MCF 10A (cell line): Measurements from ENCODE around the gene AGBL2. TPM values are rescaled to one million over a fixed set of nuclear protein-coding genes. Genes with fewer than 3 reads are reported as not detected.

Source experiments
- BruUV-seq: library from RNA; stranded (reverse); fragments of 400-500 nt; replicated peaks from 2 replicates; lab custom pipeline; 2021; lab: Mats Ljungman, UMichigan
- CTCF ChIA-PET: fragments of 300-600 bp; sonication (Branson Sonifier 250); formaldehyde crosslinking; extraction: SDS; loops from one replicate; lab custom pipeline; 2021; ENCODE audit warnings: antibody characterized with exemption, inconsistent platforms; lab: Yijun Ruan, JAX
- POLR2A ChIA-PET: fragments of 300-600, 350-650 bp; sonication (Branson Sonifier 250); formaldehyde crosslinking; extraction: SDS; loops from one replicate; lab custom pipeline; 2020; ENCODE audit warnings: antibody characterized with exemption, inconsistent platforms; lab: Yijun Ruan, JAX
- DNase-seq: peaks from one replicate; pipeline ENCODE4 v3.0.0-alpha.2; 2018; ENCODE audit not compliant: unreplicated experiment
- H3K27ac Mint-ChIP-seq: one replicate; pipeline ENCODE4 v1.8.0; 2022; ENCODE audit warnings: mild to moderate bottlenecking, low read depth, mixed read lengths; ENCODE audit not compliant: unreplicated experiment
- H3K27me3 Mint-ChIP-seq: one replicate; pipeline ENCODE4 v1.8.0; 2022; ENCODE audit warnings: mixed read lengths; ENCODE audit not compliant: insufficient read depth, unreplicated experiment
- H3K36me3 Mint-ChIP-seq: one replicate; pipeline ENCODE4 v1.8.0; 2022; ENCODE audit warnings: mild to moderate bottlenecking, moderate library complexity, mixed read lengths; ENCODE audit not compliant: insufficient read depth, unreplicated experiment
- H3K4me1 Mint-ChIP-seq: one replicate; pipeline ENCODE4 v1.8.0; 2022; ENCODE audit warnings: mixed read lengths; ENCODE audit not compliant: insufficient read depth, unreplicated experiment
- H3K4me3 Mint-ChIP-seq: one replicate; pipeline ENCODE4 v1.8.0; 2022; ENCODE audit warnings: mild to moderate bottlenecking, moderate library complexity, mixed read lengths; ENCODE audit not compliant: unreplicated experiment
- H3K9me3 Mint-ChIP-seq: one replicate; pipeline ENCODE4 v1.8.0; 2022; ENCODE audit warnings: mixed read lengths; ENCODE audit not compliant: unreplicated experiment
- intact Hi-C: fragments of 100-400 bp; cut with micrococcal nuclease; formaldehyde crosslinking; loops from 2 replicates; pipeline ENCODE4 v1.14.1; 2022
- total RNA-seq: library from RNA; stranded (reverse); gene quantifications from 2 replicates; pipeline ENCODE4 v1.2.3, GENCODE V29; 2022
- TF ChIP-seq, protein P1 (sequence below): fragments of 200-600 bp; IDR thresholded peaks from one replicate; pipeline ENCODE4 v1.8.0; 2022; ENCODE audit warnings: antibody characterized with exemption, mild to moderate bottlenecking; ENCODE audit not compliant: unreplicated experiment

AGBL2 gene
- total RNA-seq, 1 experiment from 2014 or later = 1.2 TPM

DNA sequence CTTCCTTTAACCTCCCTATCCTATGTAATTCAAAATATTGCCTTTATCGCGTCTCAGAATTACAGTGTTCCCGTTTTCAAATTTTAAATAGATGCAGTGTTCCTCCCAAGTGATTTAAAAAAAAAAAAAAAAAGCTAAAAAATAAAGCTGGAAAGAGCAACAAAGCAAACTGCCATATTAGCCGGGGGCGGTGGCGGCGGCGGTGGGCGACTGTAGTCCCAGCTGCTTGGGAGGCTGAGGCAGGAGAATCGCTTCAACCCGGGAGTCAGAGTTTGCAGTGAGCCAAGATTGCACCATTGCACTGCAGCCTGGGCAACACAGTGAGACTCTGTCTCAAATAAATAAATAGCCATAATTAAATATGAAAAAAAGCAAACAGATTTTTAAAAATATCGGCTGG, 5.5 kb upstream of the AGBL2 start:
- TF ChIP-seq, protein P1, sequence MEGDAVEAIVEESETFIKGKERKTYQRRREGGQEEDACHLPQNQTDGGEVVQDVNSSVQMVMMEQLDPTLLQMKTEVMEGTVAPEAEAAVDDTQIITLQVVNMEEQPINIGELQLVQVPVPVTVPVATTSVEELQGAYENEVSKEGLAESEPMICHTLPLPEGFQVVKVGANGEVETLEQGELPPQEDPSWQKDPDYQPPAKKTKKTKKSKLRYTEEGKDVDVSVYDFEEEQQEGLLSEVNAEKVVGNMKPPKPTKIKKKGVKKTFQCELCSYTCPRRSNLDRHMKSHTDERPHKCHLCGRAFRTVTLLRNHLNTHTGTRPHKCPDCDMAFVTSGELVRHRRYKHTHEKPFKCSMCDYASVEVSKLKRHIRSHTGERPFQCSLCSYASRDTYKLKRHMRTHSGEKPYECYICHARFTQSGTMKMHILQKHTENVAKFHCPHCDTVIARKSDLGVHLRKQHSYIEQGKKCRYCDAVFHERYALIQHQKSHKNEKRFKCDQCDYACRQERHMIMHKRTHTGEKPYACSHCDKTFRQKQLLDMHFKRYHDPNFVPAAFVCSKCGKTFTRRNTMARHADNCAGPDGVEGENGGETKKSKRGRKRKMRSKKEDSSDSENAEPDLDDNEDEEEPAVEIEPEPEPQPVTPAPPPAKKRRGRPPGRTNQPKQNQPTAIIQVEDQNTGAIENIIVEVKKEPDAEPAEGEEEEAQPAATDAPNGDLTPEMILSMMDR = no peak
- Mint-ChIP-seq H3K4me1 (peaks cover 8% of the 10 kb centered on the region), H3K9me3 (no peaks in the 10 kb centered on the region), H3K27me3 (no peaks in the 10 kb centered on the region), H3K4me3 (no peak overlapping the region), H3K36me3 (peaks cover 100% of the 10 kb centered on the region), H3K27ac (no peak overlapping the region)
- CTCF ChIA-PET = interaction anchor here (0.6 kb wide), 1 partner anchor 427 kb away, joined by 5 read pairs; no protein-coding TSS in a partner anchor
- BruUV-seq = no TSS peak
- POLR2A ChIA-PET = no interaction called here
- no peak for DNase-seq
- intact Hi-C loops = loop anchor here (5.0 kb wide), 1 partner anchor 78 kb away; the partner anchor contains the start of gene MTCH2

DNA sequence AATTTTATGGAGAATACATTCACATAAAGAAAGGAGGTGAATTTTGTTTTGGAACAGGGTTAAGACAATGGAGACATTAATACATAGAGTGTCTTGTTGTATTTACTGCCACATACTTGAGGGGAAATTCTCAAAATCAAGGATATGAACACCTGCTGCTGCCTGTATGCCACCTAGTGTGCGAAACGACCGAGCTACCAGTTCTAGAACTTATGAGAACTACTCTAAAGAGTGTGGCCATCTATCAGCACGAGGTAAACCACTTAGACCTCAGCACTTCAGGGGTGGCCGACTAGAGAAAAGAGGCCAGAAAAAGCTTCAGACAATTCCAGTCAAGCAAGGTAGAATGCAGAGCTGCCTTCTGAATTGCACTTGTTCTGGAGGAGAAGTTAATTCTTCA, 1.5 kb upstream of the AGBL2 start:
- ChIA-PET POLR2A (interaction anchor here (0.7 to 1.6 kb wide), 3 partner anchors 12 to 75 kb away, joined by 3 to 4 read pairs (median 4); partner anchors contain the start of gene MTCH2), CTCF (interaction anchor here (0.6 kb wide), 1 partner anchor 68 kb away, joined by 3 read pairs; no protein-coding TSS in a partner anchor)
- Mint-ChIP-seq H3K27ac (no peak overlapping the region), H3K36me3 (peaks cover 76% of the 10 kb centered on the region), H3K4me3 (no peak overlapping the region), H3K9me3 (no peaks in the 10 kb centered on the region), H3K4me1 (peaks cover 7% of the 10 kb centered on the region), H3K27me3 (no peaks in the 10 kb centered on the region)
- TF ChIP-seq, protein P1 = no peak
- BruUV-seq = TSS peak; percentile 43
- DNase-seq = no peak
- intact Hi-C loops = no loop called here

DNA sequence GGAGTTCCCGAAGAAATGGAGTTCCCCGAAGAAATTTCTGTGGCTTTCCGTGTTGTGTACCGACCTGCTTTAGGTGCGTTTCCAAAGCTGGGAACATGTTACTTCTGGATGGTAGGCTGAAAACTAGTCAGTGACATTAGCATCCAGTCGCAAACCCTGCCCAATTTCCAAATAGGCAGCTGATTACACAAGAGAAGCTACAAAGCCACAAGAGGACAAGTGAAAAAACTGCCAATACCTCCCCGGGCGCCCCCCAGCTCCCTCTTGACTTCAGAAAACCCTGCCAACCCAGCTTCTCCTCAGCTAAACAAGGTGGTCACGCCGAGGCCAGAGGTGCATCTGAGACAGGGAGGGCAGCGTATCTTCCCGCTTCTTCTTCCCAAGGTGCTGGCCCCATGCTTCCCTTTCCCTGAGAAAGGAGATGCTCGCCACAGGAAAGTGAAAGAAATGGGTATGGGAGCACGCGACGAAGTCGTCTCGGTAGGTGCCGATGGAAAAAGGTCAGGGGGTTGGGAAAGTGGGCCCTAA, 551 bp downstream of the AGBL2 start:
- no peak for DNase-seq
- intact Hi-C loops = no loop called here
- ChIA-PET POLR2A (interaction anchor here (0.5 to 1.1 kb wide), 2 partner anchors 14 to 133 kb away, joined by 3 read pairs; partner anchors contain the start of gene NUP160), CTCF (interaction anchor here (1.4 kb wide), 1 partner anchor 39 kb away, joined by 3 read pairs; no protein-coding TSS in a partner anchor)
- TF ChIP-seq, protein P1 = no peak
- H3K9me3 Mint-ChIP-seq = no peaks in the 10 kb centered on the region
- TSS peak; percentile 11 for BruUV-seq
- peaks cover 7% of the 10 kb centered on the region for H3K4me1 Mint-ChIP-seq
- peak overlapping the region; percentile 72 for H3K27ac Mint-ChIP-seq
- H3K36me3 Mint-ChIP-seq = peaks cover 55% of the 10 kb centered on the region
- H3K27me3 Mint-ChIP-seq = no peaks in the 10 kb centered on the region
- H3K4me3 Mint-ChIP-seq = peak overlapping the region; percentile 80

DNA sequence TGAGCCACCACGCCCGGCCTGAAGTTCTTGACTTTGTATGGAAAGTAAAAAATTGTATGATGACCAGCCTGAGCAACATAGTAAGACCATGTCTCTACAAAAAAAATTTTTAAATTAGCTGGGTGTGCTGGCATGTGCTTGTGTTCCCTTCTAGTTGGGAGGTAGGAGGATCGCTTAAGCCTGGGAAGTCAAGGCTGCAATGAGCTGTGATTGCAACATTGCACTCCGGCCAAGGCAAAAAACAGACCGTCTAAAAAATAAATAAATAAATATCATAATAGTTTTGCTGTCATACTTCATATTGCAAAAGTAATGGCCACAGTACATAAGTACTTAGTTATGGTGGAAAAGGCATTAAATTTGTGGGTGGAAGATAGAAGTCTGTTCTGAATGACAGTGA, 3.4 kb downstream of the AGBL2 start:
- BruUV-seq = no TSS peak
- CTCF ChIA-PET = interaction anchor here (0.5 kb wide), 1 partner anchor 141 kb away, joined by 3 read pairs; no protein-coding TSS in a partner anchor

More for the DNA sequence above, 3.4 kb downstream of the AGBL2 start:
- no peak overlapping the region for H3K27ac Mint-ChIP-seq
- no peaks in the 10 kb centered on the region for H3K9me3 Mint-ChIP-seq
- no peak for DNase-seq
- POLR2A ChIA-PET = interaction anchor here (1.2 kb wide), 1 partner anchor 10 kb away, joined by 3 read pairs; no protein-coding TSS in a partner anchor
- peaks cover 27% of the 10 kb centered on the region for H3K36me3 Mint-ChIP-seq
- H3K4me1 Mint-ChIP-seq = peaks cover 7% of the 10 kb centered on the region
- H3K27me3 Mint-ChIP-seq = no peaks in the 10 kb centered on the region
- intact Hi-C loops = no loop called here
- TF ChIP-seq, protein P1 = no peak
- no peak overlapping the region for H3K4me3 Mint-ChIP-seq
